HepG2 (cell line): ENCODE results near the gene CISD1. TPM values are rescaled to one million over a fixed set of nuclear protein-coding genes. Genes with fewer than 3 reads are reported as not detected.

Experiments used
- ATAC-seq: fragments of 200-7000 bp; cut with Tn5 transposase; 3 replicates; pipeline ENCODE4 v1.9.1; 2020; ENCODE audit warnings: mild to moderate bottlenecking, moderate library complexity
- BruUV-seq: library from RNA; stranded (reverse); fragments of 400-500 nt; replicated peaks from 2 replicates; lab custom pipeline; 2021; lab: Mats Ljungman, UMichigan
- CTCF ChIA-PET: fragments of 300-600 bp; formaldehyde crosslinking; extraction: SDS; loops from one replicate; lab custom pipeline; 2021; ENCODE audit warnings: low total read pairs, inconsistent platforms, low intra/inter-chr PET ratio; lab: Yijun Ruan, JAX
- POLR2A ChIA-PET: fragments of 350-600 bp; sonication (Branson Sonifier 250); formaldehyde crosslinking; loops from one replicate; lab custom pipeline; 2020; ENCODE audit warnings: antibody characterized with exemption, inconsistent platforms; lab: Yijun Ruan, JAX
- DNase-seq: peaks from one replicate; pipeline ENCODE4 v3.0.0-alpha.2; 2015; ENCODE audit warnings: low spot score
- FAIRE-seq: peaks from 3 replicates; lab custom pipeline; 2011; peaks lifted over from hg19 to GRCh38; lab: Jason Lieb, UNC
- H2AFZ ChIP-seq: one replicate; pipeline ENCODE4 v1.6.1; 2011; ENCODE audit warnings: low read length, inconsistent platforms
- H3K27ac ChIP-seq: fragments of 300-600 bp; 3 replicates; pipeline ENCODE4 v1.8.0; 2011; ENCODE audit warnings: mixed run types, mild to moderate bottlenecking, mixed read lengths, low read length, inconsistent platforms; ENCODE audit not compliant: insufficient read depth; ENCODE audit errors: extremely low read length
- H3K27me3 ChIP-seq, 2 experiments: fragments of 200-600 bp in 1 of 2; 2 replicates in 1 of 2; 3 replicates in 1 of 2; pipeline versions ENCODE4 v1.6.0 to v1.8.0; 2011; ENCODE audit warnings: low read length in 2 of 2, mild to moderate bottlenecking in 2 of 2, moderate library complexity in 2 of 2, inconsistent platforms in 1 of 2; ENCODE audit not compliant: insufficient read depth in 2 of 2, control insufficient read depth in 1 of 2
- H3K36me3 ChIP-seq, 2 experiments: fragments of 200-600 bp in 1 of 2; replicated peaks in 1 of 2; 2 replicates in 1 of 2; 3 replicates in 1 of 2; pipeline versions ENCODE4 v1.5.1 to v1.8.0; 2011; ENCODE audit warnings: low read length in 2 of 2, inconsistent platforms in 1 of 2; ENCODE audit not compliant: insufficient read depth in 2 of 2, control insufficient read depth in 1 of 2
- H3K4me1 ChIP-seq: 2 replicates; pipeline ENCODE4 v1.5.1; 2012; ENCODE audit warnings: low read length, inconsistent platforms; ENCODE audit not compliant: insufficient read depth
- H3K4me2 ChIP-seq: 2 replicates; pipeline ENCODE4 v1.6.0; 2011; ENCODE audit warnings: low read depth, low read length, inconsistent platforms
- H3K4me3 ChIP-seq, 3 experiments: fragments of 200-600 bp in 1 of 3; sonication (generic), shearing (Covaris generic) in 1 of 3; replicated peaks in 1 of 3; 2 replicates each; pipeline ENCODE4 v1.5.1; 2011 to 2016; ENCODE audit warnings: low read length in 3 of 3, inconsistent platforms in 2 of 3, low read depth in 2 of 3, mild to moderate bottlenecking in 2 of 3, control low read depth in 1 of 3, mixed read lengths in 1 of 3; ENCODE audit not compliant: insufficient read depth in 1 of 3
- H3K79me2 ChIP-seq: one replicate; pipeline ENCODE4 v1.6.1; 2011; ENCODE audit warnings: low read length, inconsistent platforms; ENCODE audit not compliant: insufficient read depth
- H3K9ac ChIP-seq: 2 replicates; pipeline ENCODE4 v1.6.0; 2011; ENCODE audit warnings: mild to moderate bottlenecking, low read depth, low read length, inconsistent platforms; ENCODE audit not compliant: insufficient read depth
- H3K9me3 ChIP-seq: 2 replicates; pipeline ENCODE4 v1.5.1; 2012; ENCODE audit warnings: mild to moderate bottlenecking, low read length
- H4K20me1 ChIP-seq: 2 replicates; pipeline ENCODE4 v1.6.0; 2011; ENCODE audit warnings: inconsistent platforms, mild to moderate bottlenecking, low read length, moderate library complexity; ENCODE audit not compliant: insufficient read depth
- NR3C1 ChIP-seq: sonication (generic); formaldehyde crosslinking; IDR thresholded peaks from 2 replicates; pipeline ENCODE4 v1.4.0; 2020; ENCODE audit warnings: missing genetic modification reagents
- PHF5A ChIP-seq: IDR thresholded peaks from one replicate; pipeline ENCODE4 v1.6.1; 2018; ENCODE audit warnings: low read depth, missing genetic modification reagents; ENCODE audit not compliant: unreplicated experiment
- ZSCAN25 ChIP-seq: sonication (generic); formaldehyde crosslinking; IDR thresholded peaks from 2 replicates; pipeline ENCODE4 v1.8.0; 2022; ENCODE audit warnings: mild to moderate bottlenecking, missing genetic modification reagents
- WGBS: methylation state at CpG from one replicate; pipeline ENCODE4 v1.1.6; 2017; ENCODE audit warnings: low lambda C conversion rate; 5-methylcytosine and 5-hydroxymethylcytosine counted together
- in situ Hi-C: cut with HindIII; loops from 2 replicates; pipeline ENCODE4 v1.10.0; 2017; ENCODE audit warnings: low pct_unique_long_range_greater_than_20kb; ENCODE audit not compliant: extremely low pct_ligation_motif_present
- intact Hi-C: fragments of 100-400 bp; cut with micrococcal nuclease; formaldehyde crosslinking; loops from one replicate; pipeline ENCODE4 v1.10.0; 2022; ENCODE audit not compliant: unreplicated experiment
- polyA plus RNA-seq, 8 experiments: library from polyadenylated mRNA; depleted of rRNA in 3 of 8; stranded (reverse) in 7 of 8; unstranded in 1 of 8; fragments of >200 nt; fragmentation: Illumina TruSeq in 4 of 8; extraction: Trizol in 4 of 8; gene quantifications; 2 replicates each; pipeline versions ENCODE4 v1.2.1 to v1.2.3, GENCODE V29; 2011 to 2016; ENCODE audit warnings: low read depth in 4 of 8, missing spikeins in 1 of 8, mixed read lengths in 1 of 8; ENCODE audit not compliant: insufficient read depth in 1 of 8
- total RNA-seq, 5 experiments: library from RNA; depleted of rRNA; stranded (reverse); fragments of >200 nt; fragmentation: Illumina TruSeq; extraction: Trizol; gene quantifications; 2 replicates each; pipeline ENCODE4 v1.2.3, GENCODE V29; 2016; ENCODE audit warnings: low read depth in 1 of 5

Gene CISD1
- total and polyA plus RNA-seq, 2 of the 13 experiments (the other 11 are each of a cell fraction or from before 2014, with no cell fraction given), result 63.4 to 78.9 TPM

DNA sequence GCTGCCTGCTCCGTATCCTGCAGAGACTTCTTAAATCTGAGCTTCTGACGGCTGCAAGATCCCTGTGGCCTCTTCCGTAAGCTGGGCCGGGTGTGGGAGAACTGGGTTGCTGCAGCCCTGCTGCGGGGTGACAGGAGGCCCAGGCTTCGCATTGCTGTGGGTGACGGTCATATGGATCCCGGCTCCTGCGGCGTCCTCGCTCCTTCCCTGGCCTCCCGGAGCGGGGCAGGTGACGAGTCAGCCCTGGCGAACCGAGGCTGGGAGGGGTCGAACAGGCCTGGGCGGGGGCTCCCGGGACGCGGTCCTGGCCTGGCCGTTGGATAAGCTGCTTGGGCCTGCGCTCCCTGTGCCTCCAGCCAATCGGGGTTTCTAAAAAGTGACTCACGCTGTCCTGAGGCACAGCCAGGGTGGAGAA lies 58.0 kb downstream of the CISD1 start:
- ATAC-seq (no peak), DNase-seq (no peak), FAIRE-seq (no peak)
- H3K9ac ChIP-seq, result no peak overlapping the region
- TF ChIP-seq PHF5A (CRISPR knock-in tag), result no peak
- no TSS peak for BruUV-seq
- no peak overlapping the region for H3K4me3 ChIP-seq
- H3K27ac ChIP-seq, result no peak overlapping the region
- CTCF ChIA-PET, result no interaction called here
- WGBS, result 85% methylated on average over 17 of the region's 25 CpGs
- H2AFZ ChIP-seq, result no peak overlapping the region
- POLR2A ChIA-PET, result no interaction called here
- no peaks in the 10 kb centered on the region for H3K36me3 ChIP-seq
- H3K4me2 ChIP-seq, result no peak overlapping the region
- in situ Hi-C loops, result no loop called here
- no peaks in the 10 kb centered on the region for H3K79me2 ChIP-seq
- no peaks in the 10 kb centered on the region for H4K20me1 ChIP-seq
- intact Hi-C loops, result no loop called here
- peaks cover 16% of the 10 kb centered on the region for H3K4me1 ChIP-seq
- H3K27me3 ChIP-seq, result no peaks in the 10 kb centered on the region
- H3K9me3 ChIP-seq, result no peaks in the 10 kb centered on the region

DNA sequence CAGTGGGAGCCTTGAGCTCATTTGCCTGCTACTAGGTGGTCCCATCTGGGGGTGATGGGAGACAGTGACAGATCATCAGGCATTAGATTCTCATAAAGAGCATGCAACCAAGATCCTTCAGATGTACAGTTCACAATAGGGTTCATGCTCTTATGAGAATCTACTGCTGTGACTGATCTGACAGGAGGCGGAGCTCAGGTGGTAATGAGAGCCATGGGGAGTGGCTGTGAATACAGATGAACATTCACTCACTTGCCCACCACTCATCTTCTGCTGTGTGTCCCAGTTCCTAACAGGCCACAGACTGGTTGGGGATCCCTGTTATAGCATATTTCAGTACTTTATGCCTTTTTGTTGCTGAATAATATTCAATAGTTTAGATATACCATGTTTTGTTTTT lies 59.3 kb downstream of the CISD1 start:
- no peak for ATAC-seq
- intact Hi-C loops (no loop called here), in situ Hi-C loops (no loop called here)
- Histone ChIP-seq H4K20me1 (no peaks in the 10 kb centered on the region), H3K4me3 (no peak overlapping the region), H3K9ac (no peak overlapping the region), H3K36me3 (no peaks in the 10 kb centered on the region), H3K27me3 (no peaks in the 10 kb centered on the region), H3K27ac (no peak overlapping the region), H3K79me2 (no peaks in the 10 kb centered on the region), H3K9me3 (no peaks in the 10 kb centered on the region), H3K4me1 (peaks cover 3% of the 10 kb centered on the region), H2AFZ (no peak overlapping the region), H3K4me2 (no peak overlapping the region)
- WGBS, result 80% methylated on average over 1 of the region's 1 CpG
- no peak for FAIRE-seq
- DNase-seq, result no peak
- TF ChIP-seq ZSCAN25 (CRISPR knock-in tag) (no peak), NR3C1 (CRISPR knock-in tag) (no peak)
- ChIA-PET POLR2A (no interaction called here), CTCF (no interaction called here)
- no TSS peak for BruUV-seq
